ENCODE results near the gene CDH26. TPM values are rescaled to one million over a fixed set of nuclear protein-coding genes. Genes with fewer than 3 reads are reported as not detected.

Gene CDH26
- total RNA-seq, 2 experiments from 2014 or later = 0.19 to 0.36 TPM

- intact Hi-C loops (cut with micrococcal nuclease; ENCODE audit: unreplicated experiment) = no loop called here
- Histone ChIP-seq H3K27ac (ENCODE audit: low read depth, low read length, poor library complexity, severe bottlenecking) (no peak overlapping the region), H3K9me2 (ENCODE audit: insufficient read depth, low read length) (no peaks in the 10 kb centered on the region), H4K20me1 (ENCODE audit: insufficient read depth, low read length) (no peaks in the 10 kb centered on the region; the same call in 1 of the 2 replicates), H3K9me3 (ENCODE audit: low read length) (no peaks in the 10 kb centered on the region), H3K79me2 (ENCODE audit: insufficient read depth, low read depth, low read length) (no peaks in the 10 kb centered on the region), H3K36me3 (ENCODE audit: insufficient read depth, low read length) (no peaks in the 10 kb centered on the region), H3K4me1 (ENCODE audit: insufficient read depth, low read length, poor library complexity, severe bottlenecking) (peaks cover 6% of the 10 kb centered on the region), H3K4me2 (ENCODE audit: low read length) (no peak overlapping the region), H3K4me3 (ENCODE audit: low read depth, low read length, poor library complexity, severe bottlenecking) (no peak overlapping the region), H2AFZ (ENCODE audit: low read length) (no peak overlapping the region)
- TF ChIP-seq CTCF (conservative IDR thresholded peaks at IDR 0.05; ENCODE audit: low read length) = no peak
- TF ChIP-seq EZH2phosphoT487 (IDR thresholded peaks at IDR 0.05; ENCODE audit: borderline replicate concordance, low read depth, low read length) = no peak
- ChIA-PET POLR2A (no interaction called here), CTCF (ENCODE audit: unreplicated experiment) (no interaction called here)
- DNase-seq (ENCODE audit: low spot score) = no peak
- BruUV-seq (replicated peaks) = no TSS peak
These were observed 25.5 kb upstream of the CDH26 start for GRCh38 chr20:59932616-59933295.

- intact Hi-C loops (cut with micrococcal nuclease; ENCODE audit: unreplicated experiment) = no loop called here
- BruUV-seq (replicated peaks) = no TSS peak
- no peak within 1 kb of the TSS for H3K27ac ChIP-seq (ENCODE audit: low read depth, low read length, poor library complexity, severe bottlenecking)
- TF ChIP-seq CTCF (conservative IDR thresholded peaks at IDR 0.05; ENCODE audit: low read length) (no peak), EZH2phosphoT487 (IDR thresholded peaks at IDR 0.05; ENCODE audit: borderline replicate concordance, low read depth, low read length) (no peak)
- H3K4me1 ChIP-seq (ENCODE audit: insufficient read depth, low read length, poor library complexity, severe bottlenecking) = peaks cover 12% of the 10 kb centered on the region
- no peaks in the 10 kb centered on the region; the same call in 1 of the 2 replicates for H4K20me1 ChIP-seq (ENCODE audit: insufficient read depth, low read length)
- ChIA-PET CTCF (ENCODE audit: unreplicated experiment) (no interaction called here), POLR2A (no interaction called here)
- no peak within 1 kb of the TSS for H3K4me2 ChIP-seq (ENCODE audit: low read length)
- H3K9me2 ChIP-seq (ENCODE audit: insufficient read depth, low read length) = no peaks in the 10 kb centered on the region
- no peak within 1 kb of the TSS for H3K4me3 ChIP-seq (ENCODE audit: low read depth, low read length, poor library complexity, severe bottlenecking)
- no peaks in the 10 kb centered on the region for H3K36me3 ChIP-seq (ENCODE audit: insufficient read depth, low read length)
- no peaks in the 10 kb centered on the region for H3K79me2 ChIP-seq (ENCODE audit: insufficient read depth, low read depth, low read length)
- H3K9me3 ChIP-seq (ENCODE audit: low read length) = no peaks in the 10 kb centered on the region
- no peak for DNase-seq (ENCODE audit: low spot score)
- no peak within 1 kb of the TSS for H2AFZ ChIP-seq (ENCODE audit: low read length)
These were observed 24.9 kb upstream of the CDH26 start, which contains the start of gene SYCP2 for GRCh38 chr20:59933296-59933848. TSS of gene SYCP2 (minus strand) at chr20:59933637. CDS start at chr20:59922413, 11,224 bp downstream.

All from OCI-LY7 (cell line).